ENCODE measurements around the gene SH3RF2. TPM values are rescaled to one million over a fixed set of nuclear protein-coding genes. Genes with fewer than 3 reads are reported as not detected.

The SH3RF2 gene
- total RNA-seq, 1 donor from 2014 or later = 11.5 TPM

GRCh38 chr5:145921211-145921610, 15.2 kb upstream of the SH3RF2 start:
- Histone ChIP-seq H3K9me3 (no peaks in the 10 kb centered on the region), H3K27ac (no peak overlapping the region), H3K36me3 (no peaks in the 10 kb centered on the region), H3K4me1 (no peaks in the 10 kb centered on the region), H3K27me3 (ENCODE audit: low read depth) (no peaks in the 10 kb centered on the region), H3K4me3 (no peak overlapping the region)
- ATAC-seq (no peak), DNase-seq (no peak)
- intact Hi-C loops (cut with DNase I) = no loop called here
- no peak for TF ChIP-seq CTCF (IDR thresholded peaks at IDR 0.05)

GRCh38 chr5:145922059-145922458, 14.3 kb upstream of the SH3RF2 start:
- intact Hi-C loops (cut with DNase I) = no loop called here
- Histone ChIP-seq H3K4me3 (no peak overlapping the region), H3K36me3 (no peaks in the 10 kb centered on the region), H3K4me1 (no peaks in the 10 kb centered on the region), H3K27ac (no peak overlapping the region), H3K27me3 (ENCODE audit: low read depth) (no peaks in the 10 kb centered on the region), H3K9me3 (no peaks in the 10 kb centered on the region)
- no peak for TF ChIP-seq CTCF (IDR thresholded peaks at IDR 0.05)
- ATAC-seq (no peak), DNase-seq (no peak)

DNA sequence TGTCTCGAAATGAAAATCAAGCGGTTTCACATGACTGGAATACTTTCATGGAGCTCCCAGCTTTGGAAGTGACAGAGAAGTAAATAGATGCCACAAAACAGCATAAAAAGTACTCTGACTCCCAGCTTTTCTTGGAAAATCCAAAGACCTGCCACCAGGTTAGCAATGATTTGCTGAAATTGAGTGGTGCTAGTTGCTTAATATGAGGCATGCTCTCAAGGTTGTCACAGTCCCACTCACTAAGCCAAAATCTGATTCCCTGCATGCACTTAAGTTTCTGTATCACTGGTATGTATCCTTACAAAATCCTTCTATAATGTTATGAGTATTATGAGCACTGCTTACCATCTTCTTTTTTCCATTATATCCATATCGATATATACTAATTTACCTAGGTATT, 13.0 kb upstream of the SH3RF2 start:
- Histone ChIP-seq H3K27ac (no peak overlapping the region), H3K4me1 (no peaks in the 10 kb centered on the region), H3K9me3 (no peaks in the 10 kb centered on the region), H3K27me3 (ENCODE audit: low read depth) (no peaks in the 10 kb centered on the region), H3K36me3 (no peaks in the 10 kb centered on the region), H3K4me3 (no peak overlapping the region)
- DNase-seq (no peak), ATAC-seq (no peak)
- no peak for TF ChIP-seq CTCF (IDR thresholded peaks at IDR 0.05)
- intact Hi-C loops (cut with DNase I) = no loop called here

DNA sequence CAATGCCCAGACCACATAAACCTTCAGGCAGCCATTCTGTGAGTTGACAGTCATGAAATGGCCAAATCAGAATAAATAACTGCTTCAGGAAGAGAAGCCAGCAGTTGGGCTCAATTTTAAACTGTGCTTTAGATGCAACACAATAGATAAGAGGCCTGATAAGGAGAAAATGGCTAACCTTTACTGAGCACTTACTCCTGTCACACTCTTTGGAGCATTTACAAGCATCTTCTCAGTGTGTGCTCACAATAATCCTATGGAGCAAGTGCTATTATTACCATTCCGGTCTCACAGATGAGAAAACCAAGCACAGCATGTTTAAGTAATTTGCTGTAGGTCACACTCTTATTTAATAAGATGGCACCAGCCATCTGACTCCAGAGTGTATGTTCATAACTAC, 11.5 kb upstream of the SH3RF2 start:
- Histone ChIP-seq H3K9me3 (no peaks in the 10 kb centered on the region), H3K27me3 (ENCODE audit: low read depth) (no peaks in the 10 kb centered on the region), H3K4me1 (no peaks in the 10 kb centered on the region), H3K36me3 (no peaks in the 10 kb centered on the region), H3K27ac (no peak overlapping the region), H3K4me3 (no peak overlapping the region)
- intact Hi-C loops (cut with DNase I) = no loop called here
- DNase-seq (no peak), ATAC-seq (no peak)
- no peak for TF ChIP-seq CTCF (IDR thresholded peaks at IDR 0.05)

GRCh38 chr5:145925353-145925752, 11.0 kb upstream of the SH3RF2 start:
- DNase-seq = no peak
- intact Hi-C loops (cut with DNase I) = no loop called here
- H3K36me3 ChIP-seq = no peaks in the 10 kb centered on the region
- no peaks in the 10 kb centered on the region for H3K4me1 ChIP-seq
- no peak overlapping the region for H3K4me3 ChIP-seq
- H3K27me3 ChIP-seq (ENCODE audit: low read depth) = no peaks in the 10 kb centered on the region
- no peaks in the 10 kb centered on the region for H3K9me3 ChIP-seq
- TF ChIP-seq CTCF (IDR thresholded peaks at IDR 0.05) = no peak
- no peak overlapping the region for H3K27ac ChIP-seq
- peak; percentile 27 to 75 for ATAC-seq

DNA sequence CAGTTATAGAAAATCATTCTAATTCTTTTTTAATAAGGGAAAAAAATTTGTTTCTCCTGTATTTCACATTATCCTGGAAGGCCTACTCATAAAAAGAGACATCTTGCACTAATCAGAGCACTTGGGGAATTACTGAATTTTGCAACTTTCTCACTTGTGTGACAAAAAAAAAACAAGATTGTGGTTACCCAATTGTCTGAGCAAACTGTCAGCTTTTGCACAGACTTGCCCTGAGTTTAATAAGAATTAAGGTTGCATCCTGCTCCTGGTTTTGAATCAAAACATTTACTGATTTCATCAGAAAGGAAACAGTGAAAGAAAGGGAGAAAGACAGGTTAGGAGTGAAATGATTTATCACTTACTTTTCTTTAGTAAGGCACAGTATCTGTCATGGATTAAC, 10.6 kb upstream of the SH3RF2 start:
- TF ChIP-seq CTCF (IDR thresholded peaks at IDR 0.05) = no peak
- ATAC-seq (no peak), DNase-seq (no peak)
- H3K4me3 ChIP-seq = no peak overlapping the region
- no peaks in the 10 kb centered on the region for H3K36me3 ChIP-seq
- intact Hi-C loops (cut with DNase I) = no loop called here
- H3K27ac ChIP-seq = no peak overlapping the region
- H3K4me1 ChIP-seq = no peaks in the 10 kb centered on the region
- H3K9me3 ChIP-seq = no peaks in the 10 kb centered on the region
- H3K27me3 ChIP-seq (ENCODE audit: low read depth) = no peaks in the 10 kb centered on the region

All from lower lobe of right lung (tissue), 2 donors.